HG03520 (cell line): Measurements from ENCODE around the gene PHF14.
A peak's percentile ranks its signal among the peaks of the same experiment; 100 is the strongest.

Source experiments
- ATAC-seq: cut with Tn5 transposase; IDR thresholded peaks from one replicate; pipeline ENCODE4 v1.9.1; 2021; ENCODE audit warnings: mild to moderate bottlenecking, moderate library complexity; ENCODE audit not compliant: unreplicated experiment

PHF14 gene

DNA sequence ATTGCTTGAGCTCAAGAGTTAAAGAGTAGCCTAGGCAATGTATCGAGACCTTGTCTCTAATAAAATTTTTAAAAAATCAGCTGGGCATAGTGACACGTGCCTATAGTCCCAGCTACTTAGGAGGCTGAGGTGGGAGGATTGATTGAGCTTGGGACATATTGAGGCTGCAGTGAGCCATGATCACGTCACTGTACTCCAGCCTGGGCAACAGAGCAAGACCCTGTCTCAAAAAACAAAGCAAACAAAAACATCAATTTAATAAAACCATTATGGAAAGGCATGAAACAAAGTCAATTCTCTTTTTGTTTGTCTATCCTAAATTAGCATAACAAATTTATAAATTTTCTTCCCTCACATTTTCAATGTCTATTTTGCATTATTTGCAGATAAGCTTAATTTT, 108.4 kb downstream of the PHF14 start:
- ATAC-seq = no peak

DNA sequence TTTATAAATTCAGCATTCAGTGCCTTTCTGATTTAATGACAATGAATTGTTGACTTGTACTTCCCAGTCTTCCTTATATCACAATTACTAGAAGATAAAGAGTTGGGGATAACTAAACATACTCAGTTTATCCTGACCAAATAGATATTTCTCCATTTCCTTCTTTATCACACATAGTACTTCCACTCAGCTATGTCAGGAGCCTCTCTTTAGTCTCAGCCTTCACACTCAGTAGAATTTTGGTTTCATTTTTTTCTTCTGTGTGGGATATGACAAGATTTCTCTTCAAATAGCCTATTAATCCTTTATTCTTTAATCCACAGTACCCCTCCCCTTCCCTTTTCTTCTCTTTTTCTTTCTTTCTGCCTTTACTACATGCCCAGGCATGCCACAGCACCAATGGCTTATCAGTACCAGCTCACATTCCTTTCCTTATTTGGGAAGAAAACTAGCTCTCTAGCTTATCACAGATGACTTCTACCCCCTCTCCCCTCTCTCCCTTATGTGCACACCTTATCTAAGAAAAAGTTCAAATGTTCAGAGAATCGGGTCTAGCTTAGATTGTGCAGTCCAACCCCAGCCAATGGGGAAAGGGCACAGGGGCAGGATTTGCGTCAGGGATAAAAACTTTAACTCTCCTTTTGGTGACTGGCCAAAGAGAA, 109.0 kb downstream of the PHF14 start:
- ATAC-seq = no peak

DNA sequence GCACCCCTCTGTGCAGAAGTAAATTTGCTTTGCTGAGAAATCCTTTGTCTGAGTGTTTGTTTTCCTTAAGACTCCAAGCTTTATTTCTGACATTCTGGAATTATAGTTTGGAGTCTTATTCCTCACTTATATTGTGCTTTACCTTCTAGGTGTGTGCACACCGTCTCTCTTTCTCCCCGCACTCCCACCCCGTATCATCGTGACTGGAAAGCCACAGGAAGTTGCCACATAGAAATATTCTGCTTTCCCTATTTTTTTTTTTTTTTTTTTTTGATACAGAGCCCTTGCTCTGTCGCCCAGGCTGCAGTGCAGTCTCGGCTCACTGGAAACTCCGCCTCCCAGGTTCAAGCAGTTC, 109.5 kb downstream of the PHF14 start:
- no peak for ATAC-seq

DNA sequence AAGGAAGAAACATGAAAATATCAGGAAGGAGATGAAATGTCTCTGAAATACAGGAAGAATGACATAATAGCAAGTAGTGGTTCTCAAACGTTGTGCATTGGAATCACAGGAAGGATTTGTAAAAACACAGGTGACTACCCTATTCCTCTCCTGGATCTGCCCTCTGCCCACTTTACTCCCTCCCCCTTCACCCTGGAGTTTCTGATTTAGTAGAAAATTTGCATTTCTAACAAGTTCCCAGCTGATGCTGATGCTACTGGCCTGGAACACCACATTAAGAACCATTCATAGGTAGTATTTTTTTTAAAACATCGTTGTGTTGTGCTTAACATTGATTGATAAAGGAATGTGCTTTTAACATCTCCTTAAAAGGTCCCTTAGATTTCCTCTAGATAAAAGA, 130.9 kb downstream of the PHF14 start:
- no peak for ATAC-seq

DNA sequence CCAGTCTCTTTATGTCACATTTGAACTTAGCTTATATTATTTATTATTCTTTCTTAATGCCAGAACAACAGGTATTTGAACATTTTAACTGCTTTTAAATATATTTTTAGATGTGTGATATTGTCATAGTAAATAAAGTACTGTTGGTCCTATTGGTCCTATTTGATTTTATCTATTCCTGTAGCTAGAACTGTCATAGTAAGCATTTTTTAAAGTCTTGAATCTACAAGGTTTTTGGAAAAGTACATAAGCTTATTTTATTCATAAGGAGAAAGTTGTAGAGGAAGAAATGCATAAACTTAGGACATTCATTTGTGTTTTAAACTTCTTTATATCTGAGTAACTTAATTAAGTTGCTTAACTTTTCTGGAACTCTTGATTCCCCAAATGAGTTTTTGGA, 136.0 kb downstream of the PHF14 start:
- ATAC-seq = no peak

DNA sequence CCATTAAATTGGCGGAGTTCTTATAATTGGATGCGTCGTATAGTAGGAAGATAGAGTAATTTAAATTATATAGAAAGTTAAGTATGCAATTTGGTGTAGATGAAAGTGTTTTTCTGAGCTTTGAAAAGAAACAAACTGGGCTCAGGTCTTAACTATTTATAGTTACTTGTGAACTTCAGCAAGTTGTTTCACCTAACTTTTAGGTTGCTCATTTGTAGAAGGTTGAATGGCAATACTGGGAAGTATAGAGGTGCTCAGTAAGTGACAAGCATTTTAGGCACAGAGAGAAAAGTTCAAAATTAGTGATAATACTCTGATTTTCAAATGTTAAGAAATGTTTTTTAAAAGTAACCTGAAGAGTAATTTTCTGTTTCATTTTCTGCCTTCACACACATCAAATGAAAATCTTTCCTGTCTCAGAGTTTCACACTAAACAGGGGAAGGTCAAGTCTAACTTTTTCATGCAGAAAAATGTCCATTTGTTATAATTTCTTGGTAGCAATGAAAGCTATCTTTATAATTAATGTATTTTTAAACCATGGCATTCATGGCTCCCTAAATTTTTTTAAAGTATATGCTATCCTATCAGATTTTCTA, 146.5 kb downstream of the PHF14 start:
- peak; percentile 58 for ATAC-seq

DNA sequence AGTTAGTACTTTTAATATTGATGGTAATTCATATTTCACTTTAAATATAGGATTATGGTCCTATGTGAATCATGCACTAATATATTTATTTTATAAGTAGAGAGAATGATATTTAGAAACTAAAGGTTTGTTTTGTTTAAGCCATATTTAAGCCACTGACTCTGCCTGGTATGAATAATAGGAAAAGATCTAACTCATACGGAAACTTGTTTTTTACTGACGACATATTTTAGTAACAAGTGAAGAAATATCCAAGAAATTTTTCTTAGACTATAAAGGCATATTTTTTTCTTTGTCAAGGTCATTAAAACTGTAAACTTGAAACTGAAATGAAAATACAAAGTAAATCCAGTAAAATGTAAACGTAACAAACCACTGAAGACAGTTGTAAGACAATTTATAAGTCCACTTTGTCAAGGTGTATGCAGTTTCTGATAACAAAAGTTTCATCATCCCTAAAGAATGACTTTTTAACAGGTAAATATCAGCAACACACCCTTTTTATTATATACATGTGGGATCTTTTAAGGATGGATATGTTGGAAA, 147.1 kb downstream of the PHF14 start:
- ATAC-seq = peak; percentile 48

DNA sequence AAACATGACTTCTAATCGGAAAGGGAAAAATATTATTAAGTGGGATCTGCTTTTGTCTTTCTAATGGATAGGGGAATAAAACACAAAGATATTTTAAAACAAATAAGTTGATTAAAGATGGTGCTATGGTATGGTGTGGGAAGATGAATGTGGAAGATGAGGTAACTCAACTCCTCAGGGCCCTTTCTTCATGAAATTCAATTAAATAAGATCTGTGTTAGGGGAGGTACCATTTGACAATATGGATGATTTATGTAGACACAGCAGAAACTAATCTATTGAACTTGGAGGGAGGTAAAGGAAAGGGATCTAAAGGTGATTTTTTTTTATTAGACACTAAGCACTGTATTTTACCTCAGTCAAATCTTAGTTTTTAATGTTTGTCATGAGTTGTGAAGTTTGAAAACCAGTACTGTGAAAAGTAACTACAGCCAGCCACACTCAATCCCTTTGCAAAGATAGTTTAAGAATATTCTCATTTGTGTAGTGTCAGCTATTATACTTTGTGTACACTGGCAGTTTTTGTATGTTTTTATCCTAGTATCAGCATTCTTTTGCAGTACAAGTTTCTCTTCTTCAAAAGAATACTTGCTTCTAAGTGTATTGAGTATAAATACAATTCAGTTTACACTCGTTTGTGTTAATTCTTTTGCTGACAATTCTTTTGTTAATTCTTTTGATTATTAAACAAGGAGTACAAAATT, 151.3 kb downstream of the PHF14 start:
- ATAC-seq = no peak

DNA sequence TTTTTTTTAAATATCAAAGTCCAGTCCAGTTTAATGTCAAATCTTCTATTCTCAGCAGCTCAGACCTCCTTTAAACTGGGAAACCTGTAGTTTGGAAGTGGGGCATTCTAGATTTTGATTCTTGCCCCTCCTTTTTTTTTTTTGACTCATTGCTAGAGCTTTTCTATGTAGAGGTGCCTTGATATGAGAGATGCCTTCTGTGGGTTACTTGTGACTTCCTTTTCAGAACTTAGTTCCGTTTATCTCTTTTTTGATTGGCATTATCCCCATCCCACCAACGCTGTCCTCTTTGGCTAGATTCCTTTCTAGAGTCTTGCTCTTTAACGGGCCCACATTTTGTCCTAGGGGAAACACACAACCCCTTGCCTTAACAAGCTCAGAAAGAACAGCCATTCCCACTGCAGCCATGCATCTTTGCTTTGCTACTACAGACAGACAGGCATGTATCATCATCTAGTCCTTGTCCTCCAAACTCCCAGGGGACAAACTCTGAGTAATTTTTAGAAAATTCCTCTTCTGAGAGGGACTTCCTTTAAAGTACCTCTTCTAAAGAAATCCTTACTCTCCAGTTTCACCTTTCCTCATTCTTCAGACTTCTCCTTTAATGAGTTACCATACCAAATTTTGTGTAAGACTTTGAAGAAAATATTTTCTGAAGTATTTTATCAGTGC, 153.6 kb downstream of the PHF14 start:
- no peak for ATAC-seq

DNA sequence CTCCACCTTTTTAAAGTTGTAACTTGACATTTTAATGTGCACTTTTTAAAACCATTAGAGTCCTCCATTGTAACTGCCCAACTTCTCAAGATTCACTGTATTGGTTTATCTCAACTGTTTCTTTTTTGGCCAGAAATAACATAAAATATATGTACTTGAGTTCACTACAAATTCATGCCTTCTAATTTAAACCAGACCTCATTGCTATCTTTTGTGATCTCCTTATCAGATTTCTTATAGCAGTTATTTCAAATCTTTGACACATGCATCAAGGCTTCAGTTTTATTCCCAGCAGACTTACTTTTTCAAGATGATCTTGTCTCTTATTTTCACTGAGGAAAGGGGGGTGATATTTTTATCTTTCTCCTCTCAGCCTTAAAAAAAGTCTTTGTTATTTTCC, 154.3 kb downstream of the PHF14 start:
- no peak for ATAC-seq

DNA sequence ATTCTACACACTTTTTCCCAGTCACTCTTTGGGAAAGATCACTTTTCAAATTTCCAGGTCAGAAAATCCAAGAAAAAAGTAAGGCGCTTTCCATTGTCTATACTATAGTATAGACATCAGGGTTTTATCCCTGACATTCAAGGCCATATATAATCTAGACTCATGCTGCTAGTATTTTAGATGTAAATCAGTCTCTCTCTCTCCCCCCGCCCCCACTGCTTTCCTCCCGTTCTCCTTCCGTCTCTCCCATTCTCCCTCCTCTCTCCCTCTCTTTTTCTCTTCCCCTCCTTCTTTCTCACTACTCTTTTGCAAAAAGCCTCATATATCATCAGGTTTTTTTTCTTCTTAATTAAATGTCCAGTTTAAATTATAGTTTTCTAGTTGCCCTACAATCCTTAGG, 154.8 kb downstream of the PHF14 start:
- no peak for ATAC-seq

DNA sequence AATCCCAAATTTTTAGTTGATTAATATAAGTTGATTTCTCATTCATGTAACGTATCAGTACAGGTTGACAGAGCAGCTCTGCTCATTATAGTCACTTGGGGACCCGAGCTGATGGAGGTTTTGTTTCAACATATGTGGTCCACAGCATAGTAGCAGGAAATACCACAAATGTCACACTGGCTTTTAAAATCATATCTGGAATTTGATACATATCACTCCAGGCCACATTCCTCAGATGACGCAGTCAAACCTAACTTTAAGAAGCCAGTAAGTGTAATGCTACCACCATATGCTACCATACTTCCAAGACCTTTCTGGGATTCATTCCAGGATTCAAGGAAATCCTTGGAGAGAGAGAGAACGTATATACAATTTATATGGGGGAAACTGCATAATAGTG, 156.3 kb downstream of the PHF14 start:
- ATAC-seq = no peak

DNA sequence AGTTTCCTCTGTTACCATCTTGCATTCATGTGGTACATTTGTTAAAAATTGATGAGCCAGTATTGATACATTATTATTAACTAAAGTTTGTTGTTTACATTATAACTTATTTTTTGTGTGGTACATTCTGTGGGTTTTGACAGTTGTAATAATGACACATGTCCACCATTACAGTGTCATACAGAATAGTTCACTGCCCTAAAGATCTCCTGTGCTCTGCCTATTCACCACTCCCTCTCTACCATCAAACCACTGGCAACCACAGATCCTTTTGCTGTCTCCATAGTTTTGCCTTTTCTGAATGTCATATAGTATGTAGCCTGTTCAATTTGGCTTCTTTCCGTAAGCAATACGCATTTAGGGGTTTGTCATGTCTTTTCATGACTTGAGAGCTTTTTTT, 156.9 kb downstream of the PHF14 start:
- no peak for ATAC-seq

DNA sequence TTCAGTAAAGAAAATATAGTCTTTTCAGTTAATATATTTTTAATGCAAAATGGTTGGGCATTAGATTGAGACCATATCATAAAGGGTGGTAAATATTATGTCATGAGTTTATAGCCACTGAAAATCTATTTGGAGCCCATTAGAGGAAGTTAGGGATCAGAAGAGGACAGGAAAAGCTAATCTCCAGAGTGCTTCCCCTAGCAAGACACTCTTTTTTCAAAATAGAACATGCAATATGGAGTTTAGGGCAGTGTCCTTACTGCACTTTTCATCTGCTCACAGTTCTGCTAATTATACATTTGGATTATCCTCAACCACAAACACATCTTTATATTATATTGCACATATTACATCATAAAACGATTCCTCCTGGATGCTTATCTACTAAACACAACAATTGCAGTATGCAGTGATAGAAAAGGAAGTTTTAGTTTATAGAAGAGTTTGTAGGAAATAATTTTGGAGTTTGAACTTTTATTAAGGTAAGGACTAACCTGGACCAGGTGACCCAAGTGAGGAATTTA, 159.8 kb downstream of the PHF14 start:
- ATAC-seq = no peak

DNA sequence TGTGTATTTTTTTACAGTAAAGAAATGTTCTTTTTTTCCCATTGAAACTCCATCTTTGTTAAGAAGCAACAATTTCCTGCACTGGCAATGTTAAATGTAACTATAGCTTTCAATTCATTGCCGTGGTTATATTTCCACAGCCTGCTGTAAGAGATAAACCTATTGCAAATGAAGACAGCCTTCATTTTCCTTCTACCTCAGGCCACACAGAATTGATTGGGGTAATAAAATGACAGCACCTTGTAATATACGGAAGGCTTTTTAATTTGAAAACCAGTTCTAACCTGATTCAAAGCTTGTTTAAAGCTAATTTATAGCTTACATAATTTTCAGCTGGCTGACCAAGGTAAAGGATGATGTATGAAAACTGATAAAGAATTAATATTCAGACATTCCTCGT, 161.9 kb downstream of the PHF14 start:
- ATAC-seq = no peak

DNA sequence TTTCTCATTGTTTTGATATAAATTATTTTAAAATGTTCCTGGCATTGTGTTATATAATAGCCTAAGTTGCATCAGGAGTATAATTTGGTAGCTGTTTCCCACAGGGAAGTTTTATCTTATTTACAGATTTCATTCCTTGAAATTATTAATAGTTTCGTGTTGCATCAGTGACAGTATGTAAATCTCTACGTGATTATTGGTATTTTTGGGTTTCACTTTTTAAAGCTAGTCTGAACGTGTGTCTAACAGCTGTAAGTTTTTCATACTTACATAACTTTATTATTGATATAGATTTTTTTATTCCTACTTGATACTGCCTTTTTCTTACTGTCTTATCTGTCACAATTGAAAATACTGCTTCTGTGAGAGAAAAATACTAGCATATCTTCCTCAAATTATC, 167.9 kb downstream of the PHF14 start:
- ATAC-seq = no peak

DNA sequence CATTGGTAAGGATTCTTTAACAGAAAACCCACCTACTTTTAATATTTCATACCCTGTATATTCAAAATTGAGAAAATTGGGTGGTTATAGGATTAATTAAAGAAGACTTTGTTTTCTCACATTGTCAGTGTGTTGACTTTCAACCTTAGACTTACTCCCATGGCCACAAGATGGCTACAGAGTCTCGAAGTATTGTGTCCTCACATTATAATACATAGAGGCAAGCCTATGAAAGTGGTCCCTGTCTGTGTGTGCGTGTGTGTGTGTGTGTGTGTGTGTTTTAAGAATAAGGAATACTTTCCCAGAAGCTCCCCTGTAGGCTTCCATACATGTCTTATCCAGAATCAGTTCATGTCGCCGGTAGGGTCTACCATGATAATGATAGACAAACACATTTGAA, 180.0 kb downstream of the PHF14 start:
- no peak for ATAC-seq

DNA sequence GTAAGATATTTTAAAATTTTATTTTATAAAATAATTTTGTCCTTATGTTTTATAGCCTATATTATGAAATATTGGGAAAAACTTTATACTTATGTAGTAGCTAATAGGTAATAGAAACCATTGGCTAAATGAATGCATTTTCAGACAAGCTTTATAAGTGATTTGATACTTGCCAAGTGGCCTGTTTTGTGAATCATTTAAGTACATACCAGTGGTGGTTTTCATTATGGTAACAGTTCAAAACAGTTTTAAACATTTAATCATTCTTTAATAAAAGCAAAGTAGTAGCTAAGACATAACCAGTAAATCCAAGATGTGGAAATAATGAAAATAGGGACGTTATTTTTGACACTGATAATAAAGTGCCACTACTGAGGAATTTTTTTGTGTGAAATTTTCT, 182.2 kb downstream of the PHF14 start:
- no peak for ATAC-seq

DNA sequence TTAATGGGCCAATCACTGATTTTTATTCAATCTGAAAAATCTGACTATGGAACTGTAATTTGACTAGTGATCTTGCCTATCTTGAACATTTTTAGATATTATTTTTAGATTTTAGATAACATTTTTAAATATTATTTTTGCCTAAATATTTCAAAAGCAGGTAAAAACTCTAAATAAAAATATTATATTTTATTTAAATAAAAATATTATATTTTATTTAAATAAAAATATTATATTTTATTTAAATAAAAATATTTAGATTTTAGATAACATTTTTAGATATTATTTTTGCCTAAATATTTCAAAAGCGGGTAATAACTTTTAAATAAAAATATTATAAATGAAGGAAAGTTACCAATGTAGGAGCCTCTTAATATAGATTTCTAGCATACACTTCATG, 187.8 kb downstream of the PHF14 start:
- ATAC-seq = no peak

DNA sequence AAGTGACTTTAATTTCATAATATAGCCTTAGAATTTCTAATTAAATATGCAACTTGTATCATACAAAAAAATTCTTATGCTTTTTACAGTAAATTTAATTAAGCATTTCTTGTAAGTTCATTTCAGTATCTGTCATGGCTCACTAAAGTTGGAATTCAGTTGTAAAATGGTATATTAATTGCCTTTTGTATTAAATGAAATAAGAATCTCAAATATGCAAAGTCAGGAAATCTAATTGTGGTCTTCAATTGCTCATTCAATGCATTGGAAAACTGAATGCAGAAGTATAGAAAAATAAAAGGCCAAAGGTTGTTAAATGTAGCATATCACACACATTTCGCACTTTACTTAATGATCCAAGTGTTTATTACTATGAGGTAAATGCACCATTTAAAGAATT, 189.5 kb downstream of the PHF14 start:
- ATAC-seq = no peak

DNA sequence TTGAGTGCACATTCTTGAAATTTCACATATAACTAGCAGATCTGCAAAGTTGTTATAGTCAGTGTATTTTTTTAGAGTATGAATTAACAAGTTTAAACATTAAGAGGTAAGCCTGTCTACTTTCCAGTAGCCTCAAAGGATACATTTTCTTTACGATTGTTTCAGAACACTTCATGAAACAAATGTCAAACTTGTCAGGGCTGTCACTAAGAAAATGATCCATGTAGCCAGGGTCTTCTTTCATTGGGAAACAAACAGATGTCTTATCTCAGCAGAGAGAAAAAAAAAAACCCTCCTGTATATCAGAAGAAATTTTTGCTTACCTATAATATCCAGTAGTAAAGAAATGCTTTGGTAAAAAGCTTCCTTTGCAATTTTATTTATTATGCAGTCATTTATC, 192.4 kb downstream of the PHF14 start:
- no peak for ATAC-seq
